ENCODE data around the gene EVI5.
"Not testable (repeated sequence)": the region's sequence is repeated elsewhere in the genome, so short reads cannot be mapped to it uniquely, and the experiment has no call there.

Gene EVI5

GRCh38 chr1:92695104-92695503 lies 89.8 kb downstream of the EVI5 start:
- Histone ChIP-seq H3K36me3 (ENCODE audit: control insufficient read depth, insufficient read depth, low read length) (peaks cover 52% of the 10 kb centered on the region), H3K9me3 (ENCODE audit: control insufficient read depth, low read length) (no peaks in the 10 kb centered on the region), H3K4me3 (ENCODE audit: extremely low read depth, insufficient read depth, low read length, poor library complexity, severe bottlenecking) (no peak overlapping the region), H3K27ac (ENCODE audit: low read depth, low read length, severe bottlenecking) (no peak overlapping the region), H3K4me1 (ENCODE audit: control insufficient read depth, insufficient read depth, low read length, poor library complexity, severe bottlenecking) (no peaks in the 10 kb centered on the region)

DNA sequence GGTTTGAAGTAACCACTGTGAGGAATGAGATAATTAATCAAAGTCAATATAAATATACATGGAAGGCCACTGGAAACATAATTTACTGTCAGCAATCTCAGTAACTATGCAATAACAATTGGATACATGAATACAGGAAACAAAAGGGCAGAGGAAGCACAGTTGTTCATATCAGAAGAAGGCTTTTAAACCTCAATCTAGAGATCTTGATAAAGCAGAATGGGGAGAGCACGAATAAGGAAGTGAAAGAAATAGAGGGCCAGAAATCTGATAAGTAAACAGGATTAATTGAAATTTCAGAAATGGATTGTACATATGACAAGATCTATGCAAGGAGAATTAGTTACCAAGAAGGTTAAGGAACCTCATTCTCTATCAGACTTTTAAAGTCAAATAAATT lies 93.0 kb downstream of the EVI5 start:
- Histone ChIP-seq H3K36me3 (ENCODE audit: control insufficient read depth, insufficient read depth, low read length) (peaks cover 71% of the 10 kb centered on the region), H3K4me1 (ENCODE audit: control insufficient read depth, insufficient read depth, low read length, poor library complexity, severe bottlenecking) (no peaks in the 10 kb centered on the region), H3K27ac (ENCODE audit: low read depth, low read length, severe bottlenecking) (no peak overlapping the region), H3K9me3 (ENCODE audit: control insufficient read depth, low read length) (no peaks in the 10 kb centered on the region), H3K4me3 (ENCODE audit: extremely low read depth, insufficient read depth, low read length, poor library complexity, severe bottlenecking) (no peak overlapping the region)
- WGBS, 2 experiments (ENCODE audit: insufficient coverage in 2 of 2), result 100% methylated on average over 1 of the region's 1 CpG; no CpG with 5 or more reads in 1 of the 2 experiments

DNA sequence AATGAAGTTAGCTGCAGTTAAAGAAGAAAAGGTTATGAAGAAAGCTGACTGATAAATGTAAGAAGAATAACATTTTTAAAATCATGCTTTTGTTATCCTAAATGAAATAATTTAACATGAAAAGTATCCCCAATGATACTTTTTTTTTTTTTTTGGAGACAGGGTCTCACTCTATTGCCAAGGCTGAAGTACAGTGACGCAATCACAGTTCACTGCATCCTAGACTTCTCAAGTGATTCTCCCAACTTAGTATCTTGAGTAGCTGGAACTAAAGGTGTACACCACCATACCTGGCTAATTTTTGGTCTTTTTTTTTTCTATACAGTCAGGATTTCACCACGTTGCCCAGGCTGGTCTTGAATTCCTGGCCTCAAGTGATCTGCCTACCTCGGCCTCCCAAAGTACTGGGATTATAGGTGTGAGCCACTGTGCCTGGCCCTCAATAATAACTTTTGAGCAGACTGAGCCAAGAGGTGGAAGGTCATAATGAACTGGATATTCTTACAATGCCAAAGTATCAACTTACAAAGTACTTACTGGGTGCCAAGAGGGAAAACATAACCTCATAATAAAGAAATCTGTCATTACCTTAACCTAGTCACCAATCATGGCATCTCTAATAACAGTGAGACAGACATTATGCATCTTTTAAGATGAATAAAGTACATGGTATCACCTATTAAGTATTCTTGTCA lies 94.5 kb downstream of the EVI5 start:
- Histone ChIP-seq H3K36me3 (ENCODE audit: control insufficient read depth, insufficient read depth, low read length) (peaks cover 66% of the 10 kb centered on the region), H3K27ac (ENCODE audit: low read depth, low read length, severe bottlenecking) (no peak overlapping the region), H3K9me3 (ENCODE audit: control insufficient read depth, low read length) (no peaks in the 10 kb centered on the region), H3K4me3 (ENCODE audit: extremely low read depth, insufficient read depth, low read length, poor library complexity, severe bottlenecking) (no peak overlapping the region), H3K4me1 (ENCODE audit: control insufficient read depth, insufficient read depth, low read length, poor library complexity, severe bottlenecking) (no peaks in the 10 kb centered on the region)
- 90% methylated on average over 2 of the region's 3 CpGs; no CpG with 5 or more reads in 1 of the 2 experiments for WGBS, 2 experiments (ENCODE audit: insufficient coverage in 2 of 2)

DNA sequence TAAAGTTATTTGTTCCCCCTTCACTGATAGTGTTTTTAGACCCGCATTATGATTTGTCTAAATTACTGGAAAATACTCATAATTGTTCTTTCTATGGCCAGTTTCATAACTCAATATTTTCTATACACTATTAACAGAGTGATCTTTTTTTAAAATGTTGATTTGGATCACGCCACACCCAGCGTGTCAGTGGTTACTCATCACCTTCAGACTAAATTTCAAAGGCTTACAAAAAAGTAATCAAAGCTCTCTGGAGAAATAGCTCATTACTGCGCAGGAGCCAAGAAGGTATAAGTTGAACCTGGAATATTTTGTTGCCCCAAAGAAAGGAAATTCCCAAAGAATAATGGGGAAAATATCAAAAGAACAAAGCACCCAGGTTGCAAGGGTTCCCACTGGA lies 104.9 kb downstream of the EVI5 start:
- 89% methylated on average over 1 of the region's 4 CpGs; no CpG with 5 or more reads in 1 of the 2 experiments for WGBS, 2 experiments (ENCODE audit: insufficient coverage in 2 of 2)
- H3K9me3 ChIP-seq (ENCODE audit: control insufficient read depth, low read length), result no peaks in the 10 kb centered on the region
- H3K36me3 ChIP-seq (ENCODE audit: control insufficient read depth, insufficient read depth, low read length), result peaks cover 27% of the 10 kb centered on the region
- no peak overlapping the region for H3K4me3 ChIP-seq (ENCODE audit: extremely low read depth, insufficient read depth, low read length, poor library complexity, severe bottlenecking)
- H3K27ac ChIP-seq (ENCODE audit: low read depth, low read length, severe bottlenecking), result no peak overlapping the region
- no peaks in the 10 kb centered on the region for H3K4me1 ChIP-seq (ENCODE audit: control insufficient read depth, insufficient read depth, low read length, poor library complexity, severe bottlenecking)

- WGBS, 2 experiments (ENCODE audit: insufficient coverage in 2 of 2), result 90 to 93% methylated on average over 3 to 4 of the region's 5 CpGs
- H3K9me3 ChIP-seq (ENCODE audit: control insufficient read depth, low read length), result no peaks in the 10 kb centered on the region
- H3K27ac ChIP-seq (ENCODE audit: low read depth, low read length, severe bottlenecking), result no peak overlapping the region
- H3K4me1 ChIP-seq (ENCODE audit: control insufficient read depth, insufficient read depth, low read length, poor library complexity, severe bottlenecking), result no peaks in the 10 kb centered on the region
- H3K36me3 ChIP-seq (ENCODE audit: control insufficient read depth, insufficient read depth, low read length), result peaks cover 7% of the 10 kb centered on the region
- no peak overlapping the region for H3K4me3 ChIP-seq (ENCODE audit: extremely low read depth, insufficient read depth, low read length, poor library complexity, severe bottlenecking)
These were observed 121.1 kb downstream of the EVI5 start for GRCh38 chr1:92663775-92664174.

DNA sequence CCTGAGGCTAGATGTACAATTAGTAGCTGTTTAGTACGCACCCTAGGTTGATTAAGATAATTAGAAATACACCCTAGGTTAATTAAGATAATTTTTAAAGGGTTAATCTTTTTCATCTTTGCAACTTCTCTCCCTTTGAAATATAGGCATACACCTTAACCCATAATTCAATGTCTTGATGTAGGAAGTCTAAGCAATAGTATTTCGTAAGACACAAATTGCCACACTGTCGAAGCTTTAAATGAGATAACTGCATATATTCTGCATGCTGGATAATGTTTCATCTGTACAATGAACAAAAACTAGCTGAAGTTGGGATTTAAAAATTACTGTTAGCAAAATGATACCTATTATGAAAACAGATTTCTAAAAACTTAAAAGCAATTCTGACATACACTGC lies 122.9 kb downstream of the EVI5 start:
- Histone ChIP-seq H3K36me3 (ENCODE audit: control insufficient read depth, insufficient read depth, low read length) (peaks cover 19% of the 10 kb centered on the region), H3K4me3 (ENCODE audit: extremely low read depth, insufficient read depth, low read length, poor library complexity, severe bottlenecking) (no peak overlapping the region)
- WGBS, 2 experiments (ENCODE audit: insufficient coverage in 2 of 2), result no CpG with 5 or more reads among the region's 3 CpGs

GRCh38 chr1:92657701-92658100 lies 127.2 kb downstream of the EVI5 start:
- Histone ChIP-seq H3K36me3 (ENCODE audit: control insufficient read depth, insufficient read depth, low read length) (peaks cover 34% of the 10 kb centered on the region), H3K4me1 (ENCODE audit: control insufficient read depth, insufficient read depth, low read length, poor library complexity, severe bottlenecking) (no peaks in the 10 kb centered on the region)
- WGBS, 2 experiments (ENCODE audit: insufficient coverage in 2 of 2), result 100% methylated on average over 1 of the region's 1 CpG; no CpG with 5 or more reads in 1 of the 2 experiments

More for the DNA sequence above, 122.9 kb downstream of the EVI5 start:
- no peaks in the 10 kb centered on the region for H3K9me3 ChIP-seq (ENCODE audit: control insufficient read depth, low read length)
- H3K4me1 ChIP-seq (ENCODE audit: control insufficient read depth, insufficient read depth, low read length, poor library complexity, severe bottlenecking), result no peaks in the 10 kb centered on the region
- no peak overlapping the region for H3K27ac ChIP-seq (ENCODE audit: low read depth, low read length, severe bottlenecking)

DNA sequence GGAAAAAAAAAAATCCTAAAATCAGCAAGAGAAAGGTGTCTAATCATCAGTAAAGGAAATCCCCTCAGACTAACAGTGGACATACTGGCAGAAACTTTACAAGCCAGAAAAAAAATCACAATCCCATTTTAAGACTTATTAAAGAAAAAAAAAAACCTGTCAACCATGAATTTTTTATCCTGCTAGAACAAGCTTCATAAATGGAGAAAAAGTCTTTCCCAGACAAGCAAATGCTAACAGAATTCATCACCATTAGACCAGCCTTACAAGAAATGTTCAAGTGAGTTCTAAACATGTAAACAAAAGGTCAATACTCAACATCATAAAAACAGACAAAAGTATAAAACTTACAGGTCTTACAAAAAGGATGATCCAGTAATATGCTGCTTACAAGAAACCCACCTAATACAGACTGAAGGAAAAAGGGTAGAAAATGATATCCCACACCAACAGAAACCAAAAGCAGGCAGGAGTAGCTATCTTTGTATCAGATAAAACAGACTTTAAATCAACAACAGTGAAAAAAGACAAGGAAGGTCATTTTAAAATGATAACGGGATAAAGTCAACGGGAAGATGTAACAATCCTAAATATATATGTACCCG lies 129.6 kb downstream of the EVI5 start:
- no CpG with 5 or more reads among the region's 3 CpGs for WGBS, 2 experiments (ENCODE audit: insufficient coverage in 2 of 2)
- no peak overlapping the region for H3K27ac ChIP-seq (ENCODE audit: low read depth, low read length, severe bottlenecking)
- no peak overlapping the region for H3K4me3 ChIP-seq (ENCODE audit: extremely low read depth, insufficient read depth, low read length, poor library complexity, severe bottlenecking)
- H3K36me3 ChIP-seq (ENCODE audit: control insufficient read depth, insufficient read depth, low read length), result peaks cover 33% of the 10 kb centered on the region
- no peaks in the 10 kb centered on the region for H3K4me1 ChIP-seq (ENCODE audit: control insufficient read depth, insufficient read depth, low read length, poor library complexity, severe bottlenecking)
- H3K9me3 ChIP-seq (ENCODE audit: control insufficient read depth, low read length), result peaks cover 22% of the 10 kb centered on the region

More at GRCh38 chr1:92657701-92658100, 127.2 kb downstream of the EVI5 start:
- H3K4me3 ChIP-seq (ENCODE audit: extremely low read depth, insufficient read depth, low read length, poor library complexity, severe bottlenecking), result no peak overlapping the region
- no peak overlapping the region for H3K27ac ChIP-seq (ENCODE audit: low read depth, low read length, severe bottlenecking)
- H3K9me3 ChIP-seq (ENCODE audit: control insufficient read depth, low read length), result peaks cover 22% of the 10 kb centered on the region

DNA sequence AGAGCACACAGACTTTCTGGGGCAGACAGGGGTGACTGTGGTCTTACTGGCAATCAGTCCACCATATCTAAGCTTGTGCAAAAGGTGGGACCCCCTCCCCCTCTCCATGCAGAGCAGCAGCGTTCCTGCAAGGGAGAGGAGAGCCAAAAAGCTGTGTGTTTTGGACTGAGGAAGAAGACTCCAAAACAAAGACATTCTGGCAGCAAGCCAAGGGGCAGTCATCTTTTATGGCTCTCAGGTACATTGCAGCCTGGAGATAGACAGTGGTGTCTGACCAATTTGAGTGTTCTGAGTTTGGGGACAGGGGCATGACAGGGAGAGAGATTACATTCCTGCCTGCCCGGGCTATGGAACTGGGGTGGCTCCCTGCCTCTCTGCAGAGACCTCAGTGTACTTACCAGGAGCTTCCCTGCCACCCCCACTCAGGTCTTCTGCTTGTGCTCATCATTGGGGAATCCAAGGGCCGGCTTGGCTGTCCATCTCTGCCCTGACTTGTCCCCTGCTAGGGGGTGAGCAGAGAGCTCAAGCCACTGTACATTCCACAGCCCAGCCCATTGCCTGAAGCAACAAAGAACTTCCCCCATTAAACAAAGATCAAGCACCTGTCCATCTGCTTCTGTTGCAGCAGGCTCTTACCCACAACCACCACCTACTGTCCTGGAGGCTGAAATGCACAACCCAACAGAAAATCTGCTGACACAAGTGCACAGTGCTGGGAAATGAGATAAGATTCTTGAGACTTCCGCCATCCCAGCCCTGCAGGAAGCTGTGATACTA lies 131.1 kb downstream of the EVI5 start:
- WGBS, 2 experiments (ENCODE audit: insufficient coverage in 2 of 2), result 83 to 100% methylated on average over 2 to 3 of the region's 4 CpGs
- H3K4me3 ChIP-seq (ENCODE audit: extremely low read depth, insufficient read depth, low read length, poor library complexity, severe bottlenecking), result no peak overlapping the region
- peaks cover 34% of the 10 kb centered on the region for H3K36me3 ChIP-seq (ENCODE audit: control insufficient read depth, insufficient read depth, low read length)
- no peaks in the 10 kb centered on the region for H3K4me1 ChIP-seq (ENCODE audit: control insufficient read depth, insufficient read depth, low read length, poor library complexity, severe bottlenecking)
- H3K27ac ChIP-seq (ENCODE audit: low read depth, low read length, severe bottlenecking), result no peak overlapping the region
- peaks cover 22% of the 10 kb centered on the region for H3K9me3 ChIP-seq (ENCODE audit: control insufficient read depth, low read length)

GRCh38 chr1:92640686-92641085 lies 144.2 kb downstream of the EVI5 start:
- not testable (repeated sequence) for H3K9me3 ChIP-seq (ENCODE audit: control insufficient read depth, low read length); H3K27ac ChIP-seq (ENCODE audit: low read depth, low read length, severe bottlenecking); H3K4me3 ChIP-seq (ENCODE audit: extremely low read depth, insufficient read depth, low read length, poor library complexity, severe bottlenecking); H3K4me1 ChIP-seq (ENCODE audit: control insufficient read depth, insufficient read depth, low read length, poor library complexity, severe bottlenecking); H3K36me3 ChIP-seq (ENCODE audit: control insufficient read depth, insufficient read depth, low read length)
- WGBS, 2 experiments (ENCODE audit: insufficient coverage in 2 of 2), result 80% methylated on average over 2 of the region's 3 CpGs; no CpG with 5 or more reads in 1 of the 2 experiments

GRCh38 chr1:92638498-92638897 lies 146.4 kb downstream of the EVI5 start:
- Histone ChIP-seq H3K4me1 (ENCODE audit: control insufficient read depth, insufficient read depth, low read length, poor library complexity, severe bottlenecking) (no peaks in the 10 kb centered on the region), H3K9me3 (ENCODE audit: control insufficient read depth, low read length) (peaks cover 10% of the 10 kb centered on the region), H3K27ac (ENCODE audit: low read depth, low read length, severe bottlenecking) (no peak overlapping the region), H3K4me3 (ENCODE audit: extremely low read depth, insufficient read depth, low read length, poor library complexity, severe bottlenecking) (no peak overlapping the region), H3K36me3 (ENCODE audit: control insufficient read depth, insufficient read depth, low read length) (peaks cover 21% of the 10 kb centered on the region)

Measured in mesodermal cell (in vitro differentiated cells).